Stimulated activated CD4-positive, alpha-beta T cell treated with anti-CD3 and anti-CD28 coated beads, Interleukin-4, amount 100 ng/mL, for 1 hour (primary cell): ENCODE results near the gene NUP133.
A peak's percentile ranks its signal among the peaks of the same experiment; 100 is the strongest.
"Not testable (repeated sequence)": the region's sequence is repeated elsewhere in the genome, so short reads cannot be mapped to it uniquely, and the experiment has no call there.

Experiments
- DNase-seq: peaks from one replicate; pipeline ENCODE4 v3.0.0-alpha.2; 2020

NUP133 gene

GRCh38 chr1:229448354-229448753 lies 59.8 kb downstream of the NUP133 start:
- no peak for DNase-seq

GRCh38 chr1:229447809-229448252 lies 60.3 kb downstream of the NUP133 start:
- no peak for DNase-seq

- DNase-seq = no peak
Measured at GRCh38 chr1:229445828-229446227, 62.3 kb downstream of the NUP133 start.

- no peak for DNase-seq
Measured at GRCh38 chr1:229440851-229441537, 67.1 kb downstream of the NUP133 start.

DNA sequence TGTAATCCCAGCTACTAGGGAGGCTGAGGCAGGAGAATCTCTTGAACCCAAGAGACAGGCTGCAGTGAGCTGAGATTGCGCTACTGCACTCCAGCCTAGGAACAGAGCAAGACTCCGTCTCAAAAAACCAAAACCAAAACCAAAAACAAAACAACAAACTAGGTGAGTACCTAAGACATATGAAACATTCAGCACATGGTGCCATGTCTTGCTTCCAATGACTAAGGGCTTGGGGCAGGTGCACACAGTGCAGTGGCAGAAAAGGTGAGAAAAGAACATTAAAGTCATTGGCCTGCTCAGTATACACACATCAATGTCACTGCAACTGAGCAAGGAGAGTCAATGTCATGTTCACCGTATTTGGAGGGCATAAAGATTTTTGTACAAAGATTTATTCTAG lies 70.1 kb downstream of the NUP133 start:
- no peak for DNase-seq

DNA sequence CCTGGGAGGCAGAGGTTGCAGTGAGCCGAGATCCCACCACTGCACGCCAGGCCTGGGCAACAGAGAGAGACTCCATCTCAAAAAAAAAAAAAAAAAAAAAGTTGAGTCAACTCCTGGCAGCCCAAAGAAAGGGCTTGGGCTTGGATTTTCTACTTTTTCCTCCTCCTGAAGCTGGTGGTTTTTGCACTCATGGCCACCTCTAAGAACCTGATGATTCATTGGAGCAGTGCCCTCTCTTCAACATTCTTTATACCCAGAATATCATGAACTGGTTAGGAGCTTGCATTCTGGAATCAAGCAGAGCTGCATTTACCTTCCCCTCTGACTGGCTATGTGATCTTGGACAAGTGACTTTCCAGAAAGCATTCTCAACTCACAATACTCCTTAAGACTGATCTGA lies 70.7 kb downstream of the NUP133 start:
- no peak for DNase-seq

GRCh38 chr1:229436201-229436600 lies 71.9 kb downstream of the NUP133 start:
- no peak for DNase-seq

DNA sequence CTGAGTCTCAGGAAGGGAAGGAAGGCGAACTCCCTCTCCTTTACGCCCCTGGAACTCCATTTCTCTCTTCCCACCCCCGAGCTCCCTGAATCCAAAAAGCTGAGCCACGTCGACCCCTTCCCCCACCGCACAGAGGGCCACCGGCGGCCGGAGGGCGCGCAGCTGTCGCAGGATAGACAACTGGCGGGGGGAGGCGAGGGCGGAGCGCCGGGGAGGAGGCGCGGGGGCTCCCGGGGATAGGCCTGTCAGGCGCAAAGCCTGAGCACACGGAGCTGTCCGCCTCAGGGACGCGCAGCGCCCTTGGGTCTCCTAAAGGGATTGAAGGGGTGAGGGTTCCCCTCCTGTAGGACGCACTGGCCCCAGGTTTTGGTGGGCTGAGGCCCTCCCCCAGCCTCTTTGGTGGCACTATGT lies 73.5 kb downstream of the NUP133 start:
- DNase-seq = no peak

GRCh38 chr1:229434005-229434640 lies 74.0 kb downstream of the NUP133 start, which contains the start of gene ACTA1:
ACTA1 (minus strand) TSS chr1:229434094; CDS start chr1:229433115, 979 bp downstream.
- no peak for DNase-seq

DNA sequence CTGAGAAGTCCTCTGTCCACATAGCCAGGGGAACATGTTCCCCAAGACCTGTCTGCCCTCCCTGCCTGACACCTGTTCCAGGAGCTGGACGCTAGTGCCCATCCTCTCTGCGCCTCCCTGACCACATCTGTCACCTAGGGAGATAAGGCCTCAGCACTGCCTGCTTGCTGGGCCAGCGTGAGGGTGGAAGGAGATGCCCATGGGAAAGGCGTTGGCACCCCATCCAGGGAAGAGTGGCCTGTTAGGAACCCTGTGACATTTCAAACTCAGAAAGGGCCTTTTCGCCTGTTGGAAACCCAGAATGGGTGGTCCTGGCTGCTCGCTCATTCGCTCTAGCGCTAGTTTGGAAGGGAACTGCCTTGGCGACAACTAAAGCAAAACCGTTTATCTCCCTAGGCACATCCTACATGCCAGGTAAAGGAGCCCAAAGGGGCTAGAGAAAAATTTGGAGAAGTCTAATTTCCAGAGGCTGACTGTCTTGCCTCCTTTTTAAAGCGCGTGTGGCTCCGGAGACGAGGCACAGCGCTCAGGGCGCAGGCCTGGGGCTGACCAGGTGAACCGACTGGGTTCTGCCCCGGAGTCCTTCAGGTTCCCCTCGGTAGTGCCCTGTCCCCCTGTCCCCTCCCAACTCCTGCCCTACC lies 74.7 kb downstream of the NUP133 start:
- no peak for DNase-seq

GRCh38 chr1:229432905-229433304 lies 75.2 kb downstream of the NUP133 start:
- no peak for DNase-seq

DNA sequence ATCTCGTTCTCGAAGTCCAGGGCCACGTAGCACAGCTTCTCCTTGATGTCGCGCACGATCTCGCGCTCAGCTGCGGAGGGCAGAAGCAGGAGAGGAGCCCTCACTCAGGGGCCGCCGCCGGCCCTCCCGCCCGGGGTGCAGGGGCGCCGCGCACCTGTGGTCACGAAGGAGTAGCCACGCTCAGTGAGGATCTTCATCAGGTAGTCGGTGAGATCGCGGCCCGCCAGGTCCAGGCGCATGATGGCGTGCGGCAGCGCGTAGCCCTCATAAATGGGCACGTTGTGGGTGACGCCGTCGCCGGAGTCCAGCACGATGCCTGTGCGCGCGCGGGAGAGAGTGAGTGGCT lies 76.1 kb downstream of the NUP133 start:
- DNase-seq = no peak

- no peak for DNase-seq
Measured at GRCh38 chr1:229431284-229432115, 76.6 kb downstream of the NUP133 start.

GRCh38 chr1:229430761-229431283 lies 77.3 kb downstream of the NUP133 start:
- peak; percentile 50 for DNase-seq

DNA sequence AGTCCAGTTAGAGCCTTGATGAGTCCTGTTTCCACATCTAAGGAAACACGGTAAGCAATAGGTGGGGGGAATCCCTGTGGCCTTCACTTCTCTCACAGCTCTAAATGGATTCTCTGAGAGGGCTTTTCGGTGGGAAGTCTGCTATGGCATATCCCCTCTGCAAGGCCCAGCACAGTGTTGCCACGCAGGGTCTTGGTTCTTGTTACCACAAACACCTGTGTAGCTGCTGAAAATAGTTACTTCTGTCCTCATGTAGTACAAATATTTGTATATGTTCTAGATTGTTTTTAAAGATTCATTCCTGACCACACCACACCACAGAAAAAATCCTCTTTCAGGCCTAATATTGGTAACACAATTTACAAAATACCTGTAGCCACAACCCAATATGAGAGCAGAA lies 79.9 kb downstream of the NUP133 start:
- no peak for DNase-seq

DNA sequence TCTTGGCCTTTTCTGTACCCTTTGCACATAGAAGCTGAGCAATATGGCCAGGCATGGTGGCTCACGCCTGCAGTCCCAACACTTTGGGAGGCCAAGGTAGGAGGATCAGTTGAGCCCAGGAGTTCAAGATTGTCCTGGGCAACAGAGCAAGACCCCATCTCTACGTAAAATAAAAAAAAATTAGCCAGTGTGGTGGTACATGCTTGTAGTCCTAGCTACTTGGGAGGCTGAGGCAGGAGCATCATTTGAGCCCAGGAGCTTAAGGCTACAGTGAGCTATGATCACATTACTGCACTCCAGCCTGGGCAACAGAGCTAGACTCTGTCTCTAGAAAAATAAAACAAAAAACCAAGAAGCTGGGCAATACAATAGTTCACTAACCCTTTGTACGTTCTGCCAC lies 80.6 kb downstream of the NUP133 start:
- DNase-seq = no peak

- no peak for DNase-seq
Measured at GRCh38 chr1:229425564-229426159, 82.5 kb downstream of the NUP133 start.

GRCh38 chr1:229420765-229421164 lies 87.4 kb downstream of the NUP133 start:
- DNase-seq = no peak

GRCh38 chr1:229420224-229420623 lies 87.9 kb downstream of the NUP133 start:
- DNase-seq = no peak

DNA sequence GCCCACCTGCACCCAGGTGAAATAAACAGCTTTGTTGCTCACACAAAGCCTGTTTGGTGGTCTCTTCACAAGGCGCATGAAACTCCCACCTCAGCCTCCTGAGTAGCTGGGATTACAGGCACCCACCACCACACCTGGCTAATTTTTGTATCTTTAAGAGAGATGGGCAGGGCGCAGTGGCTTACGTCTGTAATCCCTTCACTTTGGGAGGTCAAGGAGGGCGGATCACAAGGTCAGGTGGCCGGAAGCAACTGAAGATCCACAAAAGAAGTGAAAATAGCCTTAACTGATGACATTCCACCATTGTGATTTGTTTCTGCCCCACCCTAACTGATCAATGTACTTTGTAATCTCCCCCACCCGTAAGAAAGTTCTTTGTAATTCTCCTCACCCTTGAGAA lies 89.6 kb downstream of the NUP133 start:
- DNase-seq = not testable (repeated sequence)

DNA sequence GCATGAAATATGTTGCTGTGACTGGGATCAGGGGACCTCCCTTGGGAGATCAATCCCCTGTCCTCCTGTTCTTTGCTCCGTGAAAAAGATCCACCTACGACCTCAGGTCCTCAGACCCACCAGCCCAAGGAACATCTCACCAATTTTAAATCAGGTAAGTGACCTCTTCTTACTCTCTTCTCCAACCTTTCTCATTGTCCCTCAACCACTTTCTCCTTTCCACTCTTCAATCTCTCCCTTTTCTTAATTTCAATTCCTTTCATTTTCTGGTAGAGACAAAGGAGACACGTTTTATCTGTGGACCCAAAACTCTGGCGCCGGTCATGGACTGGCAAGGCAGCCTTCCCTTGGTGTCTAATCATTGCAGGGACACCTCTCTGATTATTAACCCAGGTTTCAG lies 95.3 kb downstream of the NUP133 start:
- not testable (repeated sequence) for DNase-seq

DNA sequence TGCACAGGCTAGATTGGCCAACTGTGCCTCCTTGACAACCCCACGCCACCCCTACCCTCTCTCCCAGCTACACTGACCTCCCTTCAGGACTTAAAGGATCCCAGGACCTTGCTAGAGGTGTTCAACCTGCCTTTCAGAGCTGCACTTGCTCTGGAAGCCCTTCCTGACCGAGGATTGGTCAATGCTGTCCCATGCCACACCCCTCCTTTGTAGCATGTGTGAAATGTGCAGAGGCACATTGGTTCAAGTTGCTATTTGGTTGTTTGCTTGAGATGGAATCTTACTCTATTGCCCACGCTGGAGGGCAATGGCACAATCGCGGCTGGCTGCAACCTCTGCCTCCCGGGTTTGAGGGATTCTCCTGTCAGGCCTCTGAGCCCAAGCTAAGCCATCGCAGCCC lies 96.1 kb downstream of the NUP133 start:
- DNase-seq = no peak
